ENCODE measurements around the gene CFAP100. TPM values are rescaled to one million over a fixed set of nuclear protein-coding genes. Genes with fewer than 3 reads are reported as not detected.

The CFAP100 gene
- total and polyA plus RNA-seq, 10 of the 15 experiments (the other 5 are each of a cell fraction or from before 2014, with no cell fraction given): 0.04 to 0.27 TPM; not detected in 8

DNA sequence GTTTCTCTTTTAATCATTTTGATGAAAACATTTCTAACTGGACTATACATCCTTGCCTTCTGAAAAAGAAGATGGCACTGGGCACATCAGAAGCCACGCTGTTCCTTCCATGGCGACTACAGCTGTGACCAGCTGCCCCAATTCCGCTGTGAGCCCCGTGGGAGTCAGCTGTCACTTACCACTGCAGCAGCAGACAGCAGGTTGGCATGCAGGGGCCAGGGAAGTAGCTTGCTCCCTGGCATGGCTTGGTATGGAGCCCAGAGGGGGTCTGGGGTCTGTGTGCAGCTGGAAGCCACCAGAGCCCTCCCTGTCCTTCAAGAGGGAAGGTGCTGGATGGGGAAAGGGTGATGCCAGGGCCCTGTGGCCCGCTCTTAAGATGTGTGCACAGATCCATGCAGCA, 85.5 kb downstream of the CFAP100 start (continued):
- no peak for TF ChIP-seq SP1 (IDR thresholded peaks at IDR 0.05; ENCODE audit: low read depth, low read length)
- TF ChIP-seq, protein P1, sequence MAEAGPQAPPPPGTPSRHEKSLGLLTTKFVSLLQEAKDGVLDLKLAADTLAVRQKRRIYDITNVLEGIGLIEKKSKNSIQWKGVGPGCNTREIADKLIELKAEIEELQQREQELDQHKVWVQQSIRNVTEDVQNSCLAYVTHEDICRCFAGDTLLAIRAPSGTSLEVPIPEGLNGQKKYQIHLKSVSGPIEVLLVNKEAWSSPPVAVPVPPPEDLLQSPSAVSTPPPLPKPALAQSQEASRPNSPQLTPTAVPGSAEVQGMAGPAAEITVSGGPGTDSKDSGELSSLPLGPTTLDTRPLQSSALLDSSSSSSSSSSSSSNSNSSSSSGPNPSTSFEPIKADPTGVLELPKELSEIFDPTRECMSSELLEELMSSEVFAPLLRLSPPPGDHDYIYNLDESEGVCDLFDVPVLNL (IDR thresholded peaks at IDR 0.05; ENCODE audit: low read depth, low read length): no peak
- TF ChIP-seq, protein P2, sequence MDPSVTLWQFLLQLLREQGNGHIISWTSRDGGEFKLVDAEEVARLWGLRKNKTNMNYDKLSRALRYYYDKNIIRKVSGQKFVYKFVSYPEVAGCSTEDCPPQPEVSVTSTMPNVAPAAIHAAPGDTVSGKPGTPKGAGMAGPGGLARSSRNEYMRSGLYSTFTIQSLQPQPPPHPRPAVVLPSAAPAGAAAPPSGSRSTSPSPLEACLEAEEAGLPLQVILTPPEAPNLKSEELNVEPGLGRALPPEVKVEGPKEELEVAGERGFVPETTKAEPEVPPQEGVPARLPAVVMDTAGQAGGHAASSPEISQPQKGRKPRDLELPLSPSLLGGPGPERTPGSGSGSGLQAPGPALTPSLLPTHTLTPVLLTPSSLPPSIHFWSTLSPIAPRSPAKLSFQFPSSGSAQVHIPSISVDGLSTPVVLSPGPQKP (IDR thresholded peaks at IDR 0.05; ENCODE audit: low read depth, low read length): no peak
- no peak for TF ChIP-seq JUND (IDR thresholded peaks at IDR 0.05; ENCODE audit: low read depth, low read length)
- TF ChIP-seq PAX8 (IDR thresholded peaks at IDR 0.05): no peak
- no peak for TF ChIP-seq MYC (IDR thresholded peaks at IDR 0.05; ENCODE audit: insufficient read depth, insufficient read length, insufficient replicate concordance, low read length, severe bottlenecking)

DNA sequence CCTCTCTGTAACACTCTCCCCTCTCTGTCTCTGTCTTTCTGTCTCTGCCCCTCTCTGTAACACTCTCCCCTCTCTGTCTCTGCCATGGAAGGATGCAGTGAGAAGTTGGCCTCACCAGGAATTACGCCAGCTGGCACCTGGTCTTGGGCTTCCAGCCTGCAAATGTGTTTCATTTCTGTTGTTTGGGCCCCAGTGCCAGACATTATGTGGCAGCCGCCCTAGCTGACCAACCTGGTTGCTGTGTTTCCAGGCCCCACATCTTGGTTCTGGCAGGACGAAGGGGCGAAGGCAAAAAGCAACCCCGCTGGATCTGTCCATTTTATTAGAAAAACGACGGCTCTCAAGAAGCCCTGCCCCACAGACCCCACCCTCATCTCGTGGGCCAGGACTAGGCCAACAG, 86.2 kb downstream of the CFAP100 start:
- no peaks in the 10 kb centered on the region for H3K4me1 ChIP-seq (ENCODE audit: control insufficient read depth, insufficient read depth, low read length)
- H3K9ac ChIP-seq (ENCODE audit: control insufficient read depth, insufficient read depth, low read length): no peak overlapping the region
- H3K36me3 ChIP-seq (ENCODE audit: control insufficient read depth in 2 of 2, insufficient read depth in 2 of 2, low read length in 1 of 2): no peaks in the 10 kb centered on the region
- TF ChIP-seq ZBED1 (IDR thresholded peaks at IDR 0.05; ENCODE audit: borderline replicate concordance): no peak
- TF ChIP-seq NRF1 (conservative IDR thresholded peaks at IDR 0.05; ENCODE audit: low read depth, low read length): no peak
- TF ChIP-seq EED (IDR thresholded peaks at IDR 0.05; ENCODE audit: low read depth): no peak
- H2AFZ ChIP-seq (ENCODE audit: control insufficient read depth, low read depth, low read length): no peak overlapping the region
- no peak overlapping the region for H3K4me2 ChIP-seq (ENCODE audit: control insufficient read depth, insufficient read depth)
- no peaks in the 10 kb centered on the region for H3K79me2 ChIP-seq (ENCODE audit: control insufficient read depth, insufficient read depth, low read length)
- CTCF ChIA-PET: no interaction called here
- no peak overlapping the region for H3K4me3 ChIP-seq
- POLR2A ChIA-PET: no interaction called here
- no peak overlapping the region for H3K27ac ChIP-seq (ENCODE audit: control insufficient read depth, insufficient read depth)
- intact Hi-C loops (cut with micrococcal nuclease; ENCODE audit: unreplicated experiment) (no loop called here), in situ Hi-C loops (cut with MboI) (no loop called here)
- SMC1A ChIA-PET (ENCODE audit: uncharacterized antibody, unreplicated experiment): no interaction called here
- no peaks in the 10 kb centered on the region for H3K9me3 ChIP-seq (replicated peaks; ENCODE audit: control insufficient read depth, insufficient read depth, low read length)
- WGBS (ENCODE audit: insufficient coverage, insufficient replicate concordance, low lambda C conversion rate, missing lambda C conversion rate): 51% methylated on average over 8 of the region's 8 CpGs
- ATAC-seq (no peak), FAIRE-seq (no peak), DNase-seq (ENCODE audit: low read depth, low spot score) (no peak)
- RAD21 ChIA-PET (ENCODE audit: unreplicated experiment): no interaction called here
- no peaks in the 10 kb centered on the region for H3K27me3 ChIP-seq (replicated peaks in 1 of 2; ENCODE audit: control insufficient read depth in 2 of 2, insufficient read depth in 2 of 2, low read length in 1 of 2)
- no TSS peak for BruUV-seq (replicated peaks)
- no peaks in the 10 kb centered on the region for H4K20me1 ChIP-seq (ENCODE audit: control insufficient read depth, insufficient read depth)

Data from GM12878 (cell line).